Stimulated activated naive CD8-positive, alpha-beta T cell treated with anti-CD3 and anti-CD28 coated beads, Interleukin-15, amount 100 ng/mL, for 72 hours (primary cell): ENCODE results near the gene H19.

ENCODE experiments used
- ATAC-seq: fragments of 150-1000 bp; cut with Tn5 transposase; 2 replicates; pipeline ENCODE4 v1.10.0; 2021; ENCODE audit warnings: mild to moderate bottlenecking, moderate library complexity
- DNase-seq, 2 donors: peaks; one replicate each; pipeline ENCODE4 v3.0.0; 2021 to 2022
- H3K27ac Mint-ChIP-seq, 2 donors: one replicate each; pipeline ENCODE4 v1.8.0; 2022; ENCODE audit warnings: mild to moderate bottlenecking in 2 of 2, mixed read lengths in 2 of 2, moderate library complexity in 2 of 2
- H3K27me3 Mint-ChIP-seq: one replicate; pipeline ENCODE4 v1.8.0; 2022; ENCODE audit warnings: mixed read lengths
- H3K4me1 Mint-ChIP-seq: one replicate; pipeline ENCODE4 v1.8.0; 2022; ENCODE audit warnings: mild to moderate bottlenecking, mixed read lengths
- H3K4me3 Mint-ChIP-seq, 2 donors: one replicate each; pipeline ENCODE4 v1.8.0; 2022; ENCODE audit warnings: mild to moderate bottlenecking in 2 of 2, mixed read lengths in 2 of 2, moderate library complexity in 1 of 2
- H3K9me3 Mint-ChIP-seq, 2 donors: one replicate each; pipeline ENCODE4 v1.8.0; 2022; ENCODE audit warnings: mixed read lengths in 2 of 2

Gene H19

DNA sequence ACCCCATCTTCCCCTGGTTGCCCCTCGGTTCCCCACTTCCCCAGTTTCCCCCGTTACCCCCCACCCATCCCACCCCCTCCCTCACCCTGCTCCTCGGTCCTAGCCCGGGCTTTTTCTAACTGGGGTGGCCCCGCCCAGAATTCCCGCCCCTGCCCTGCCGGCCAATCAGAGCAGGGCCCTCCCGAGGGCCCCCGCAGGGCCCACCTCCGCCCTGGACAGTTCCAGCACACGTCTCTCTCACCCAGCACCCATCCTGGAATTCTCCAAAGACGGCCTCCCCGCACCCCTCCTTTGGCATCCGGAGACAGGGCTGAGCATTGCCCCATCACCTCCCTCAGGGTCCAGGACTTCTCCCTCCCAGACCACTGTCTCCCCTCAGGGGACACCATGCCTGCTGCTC, at the start of gene H19:
H19 (minus strand) TSS at position 88 of the 400 bp plus-strand sequence.
- ATAC-seq (no peak), DNase-seq (no peak)
- Mint-ChIP-seq H3K27me3 (no peaks in the 10 kb centered on the region), H3K9me3 (no peaks in the 10 kb centered on the region), H3K27ac (no peak within 1 kb of the TSS), H3K4me3 (no peak within 1 kb of the TSS), H3K4me1 (no peaks in the 10 kb centered on the region)

DNA sequence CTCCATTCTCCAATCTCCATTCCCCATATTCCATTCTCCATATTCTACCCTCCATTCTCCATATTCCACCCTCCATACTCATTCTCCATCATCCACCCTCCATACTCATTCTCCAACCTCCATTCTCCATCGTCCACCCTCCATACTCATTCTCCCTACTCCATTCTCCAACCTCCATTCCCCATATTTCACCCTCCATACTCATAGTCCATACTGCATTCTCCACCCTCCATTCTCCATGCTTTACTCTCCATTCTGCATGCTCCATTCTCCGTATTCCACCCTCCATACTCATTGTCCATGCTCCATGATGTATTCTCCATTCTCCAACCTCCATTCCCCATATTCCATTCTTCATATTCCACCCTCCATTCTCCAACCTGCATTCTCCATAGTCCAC, 44.3 kb upstream of the H19 start:
- DNase-seq (no peak), ATAC-seq (no peak)
- Mint-ChIP-seq H3K9me3 (no peaks in the 10 kb centered on the region), H3K27me3 (no peaks in the 10 kb centered on the region), H3K4me3 (no peak overlapping the region), H3K27ac (no peak overlapping the region), H3K4me1 (no peaks in the 10 kb centered on the region)

DNA sequence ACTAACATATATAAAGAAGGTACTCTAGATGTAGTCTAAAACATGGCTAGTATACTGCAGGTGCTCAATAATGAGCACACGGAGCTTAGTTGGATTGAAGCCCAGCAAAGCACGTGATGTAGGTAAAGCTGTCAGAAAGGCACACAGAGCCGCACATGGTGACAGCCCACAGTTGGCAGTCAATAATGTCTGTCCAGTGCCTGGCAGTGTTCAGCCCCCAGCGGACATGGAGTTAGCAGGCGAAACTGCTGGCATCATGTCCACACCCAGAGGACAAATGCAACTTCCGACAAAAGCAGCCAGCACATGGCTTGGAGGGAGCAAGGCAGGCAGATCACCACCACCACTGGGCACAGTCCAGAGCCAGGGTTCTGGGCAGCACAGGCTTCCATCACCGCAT, 43.5 kb upstream of the H19 start:
- DNase-seq (no peak), ATAC-seq (no peak)
- Mint-ChIP-seq H3K27me3 (no peaks in the 10 kb centered on the region), H3K4me3 (no peak overlapping the region), H3K4me1 (no peaks in the 10 kb centered on the region), H3K27ac (no peak overlapping the region), H3K9me3 (no peaks in the 10 kb centered on the region)

DNA sequence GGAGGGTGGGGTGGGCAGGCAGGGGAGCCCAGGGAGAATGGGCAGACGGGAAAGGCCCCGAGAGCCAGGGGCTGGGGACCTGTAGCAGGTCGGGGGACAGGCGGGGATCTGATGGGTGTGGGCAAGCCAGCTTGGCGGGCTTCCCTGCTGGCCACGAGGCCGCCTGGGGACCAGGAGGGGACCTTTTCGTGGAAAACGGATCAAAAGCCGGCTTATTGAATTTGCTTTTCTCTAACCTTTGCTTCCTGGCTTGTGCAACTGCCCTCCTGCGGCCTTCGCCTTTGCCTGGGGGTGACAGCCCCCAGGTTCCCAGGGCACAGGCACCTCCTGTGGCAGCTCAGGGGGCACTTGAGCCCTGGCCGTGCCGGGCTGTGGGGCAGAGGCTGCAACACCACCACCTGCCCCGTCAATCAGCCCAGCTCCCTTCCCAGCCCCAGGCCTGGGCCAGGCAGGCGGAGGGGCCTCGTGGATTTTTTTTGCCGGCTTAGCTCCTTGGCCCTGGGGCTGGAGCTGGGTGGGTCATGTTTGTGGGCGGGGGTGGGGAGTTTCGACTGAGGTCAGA, 41.6 kb upstream of the H19 start:
- H3K9me3 Mint-ChIP-seq: no peaks in the 10 kb centered on the region
- no peak overlapping the region for H3K4me3 Mint-ChIP-seq
- DNase-seq (no peak), ATAC-seq (no peak)
- no peak overlapping the region for H3K27ac Mint-ChIP-seq
- no peaks in the 10 kb centered on the region for H3K4me1 Mint-ChIP-seq
- no peaks in the 10 kb centered on the region for H3K27me3 Mint-ChIP-seq

DNA sequence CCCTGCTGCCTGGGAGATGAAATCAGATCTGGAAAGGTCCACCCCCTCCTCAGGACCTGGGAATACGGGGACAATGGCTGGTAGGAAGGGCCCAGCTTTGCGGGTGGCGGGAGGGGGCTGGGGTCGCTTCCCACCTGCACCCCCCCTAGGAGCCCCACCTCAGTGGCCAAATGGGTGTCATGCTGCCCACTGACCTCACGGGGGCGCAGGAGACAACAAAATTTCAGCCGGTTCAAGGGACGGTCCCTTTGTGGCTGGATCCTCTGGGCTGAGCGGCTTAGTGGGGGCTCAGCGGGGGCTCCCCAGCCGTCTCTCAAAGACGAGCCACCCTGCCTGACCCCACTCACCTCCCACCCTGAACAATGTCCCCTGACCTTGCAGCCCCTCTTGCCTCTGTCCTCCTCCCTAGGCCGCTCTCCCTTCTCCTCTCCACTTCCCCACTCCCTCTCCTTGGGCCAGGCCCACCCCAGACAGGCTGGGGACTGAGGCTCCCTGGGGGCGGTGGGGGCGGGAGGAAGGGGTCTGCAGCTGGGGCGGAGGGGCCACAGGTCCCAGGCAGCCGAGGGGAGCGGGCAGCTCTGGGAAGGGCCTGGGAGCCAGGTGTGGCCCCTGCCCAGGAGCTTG, 39.3 kb upstream of the H19 start:
- Mint-ChIP-seq H3K4me3 (no peak overlapping the region), H3K27ac (no peak overlapping the region), H3K27me3 (no peaks in the 10 kb centered on the region), H3K4me1 (no peaks in the 10 kb centered on the region), H3K9me3 (no peaks in the 10 kb centered on the region)
- no peak for DNase-seq
- peak; percentile 50 for ATAC-seq

DNA sequence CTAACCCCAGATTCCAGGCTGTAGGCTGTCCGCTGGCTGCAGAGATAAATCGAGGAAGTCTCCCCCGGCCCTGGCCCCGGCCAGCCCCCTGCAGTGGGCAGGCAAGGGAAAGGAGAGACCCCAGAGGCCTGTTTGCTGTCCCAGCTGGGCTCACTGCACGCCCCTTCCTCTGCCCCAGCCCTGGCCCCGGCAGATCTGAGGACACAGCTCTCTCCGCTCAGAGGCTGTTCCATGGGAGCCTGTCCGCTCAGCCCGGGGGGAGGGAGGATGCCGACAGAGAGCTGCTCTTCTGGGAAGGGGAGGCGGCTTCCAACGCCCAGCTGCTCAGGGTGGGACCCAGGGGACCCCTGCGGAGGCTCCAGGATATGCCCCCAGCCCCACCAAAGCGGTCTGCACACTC, 37.7 kb upstream of the H19 start:
- ATAC-seq (no peak), DNase-seq (no peak)
- H3K4me1 Mint-ChIP-seq: no peaks in the 10 kb centered on the region
- H3K27ac Mint-ChIP-seq: no peak overlapping the region
- H3K27me3 Mint-ChIP-seq: no peaks in the 10 kb centered on the region
- H3K9me3 Mint-ChIP-seq: no peaks in the 10 kb centered on the region
- no peak overlapping the region for H3K4me3 Mint-ChIP-seq

DNA sequence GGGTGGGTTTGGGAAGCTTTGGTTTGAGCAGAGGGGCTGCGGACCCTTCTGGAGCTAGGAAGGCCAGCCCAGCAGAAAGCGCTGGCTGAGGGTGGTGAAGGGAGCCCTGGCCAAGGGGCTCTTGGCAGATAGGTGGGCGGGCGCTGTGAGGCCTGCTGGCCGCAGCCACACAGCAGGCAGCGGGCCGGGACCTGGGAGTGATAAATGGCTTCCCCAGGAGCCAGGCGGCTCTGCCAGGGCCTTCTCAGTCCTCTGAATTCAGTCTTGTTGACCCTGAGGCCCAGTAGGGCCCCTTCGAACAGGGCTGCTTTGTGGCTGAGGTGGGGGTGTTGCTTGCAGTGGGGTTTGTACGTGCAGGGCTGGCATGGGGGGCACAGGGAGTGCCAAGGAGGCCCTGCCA, 33.4 kb upstream of the H19 start:
- H3K4me3 Mint-ChIP-seq: no peak overlapping the region
- H3K4me1 Mint-ChIP-seq: no peaks in the 10 kb centered on the region
- DNase-seq: no peak
- no peaks in the 10 kb centered on the region for H3K9me3 Mint-ChIP-seq
- no peak for ATAC-seq
- H3K27ac Mint-ChIP-seq: no peak overlapping the region
- H3K27me3 Mint-ChIP-seq: no peaks in the 10 kb centered on the region

DNA sequence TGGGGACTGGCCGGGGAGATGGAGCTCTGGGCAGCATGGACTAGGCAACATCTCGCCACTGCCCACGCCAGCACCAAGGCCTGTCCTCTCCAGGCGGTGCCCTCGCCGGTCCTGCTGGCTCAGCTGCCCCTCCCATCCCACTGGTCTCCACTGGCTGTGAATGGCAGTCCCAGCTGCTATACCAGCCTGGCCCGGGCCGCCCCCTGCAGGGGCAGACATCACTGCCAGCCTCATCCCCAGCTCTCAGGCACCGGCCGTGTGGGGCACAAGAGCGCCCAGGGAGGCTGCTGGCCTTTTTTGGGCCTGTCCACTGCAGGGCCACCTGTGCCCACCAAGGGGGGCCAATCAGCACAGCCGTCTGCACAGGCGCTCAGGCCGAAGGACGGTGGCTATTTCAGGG, 30.1 kb upstream of the H19 start:
- H3K27ac Mint-ChIP-seq: no peak overlapping the region
- no peaks in the 10 kb centered on the region for H3K27me3 Mint-ChIP-seq
- H3K4me1 Mint-ChIP-seq: no peaks in the 10 kb centered on the region
- DNase-seq (no peak), ATAC-seq (no peak)
- no peak overlapping the region for H3K4me3 Mint-ChIP-seq
- H3K9me3 Mint-ChIP-seq: no peaks in the 10 kb centered on the region

DNA sequence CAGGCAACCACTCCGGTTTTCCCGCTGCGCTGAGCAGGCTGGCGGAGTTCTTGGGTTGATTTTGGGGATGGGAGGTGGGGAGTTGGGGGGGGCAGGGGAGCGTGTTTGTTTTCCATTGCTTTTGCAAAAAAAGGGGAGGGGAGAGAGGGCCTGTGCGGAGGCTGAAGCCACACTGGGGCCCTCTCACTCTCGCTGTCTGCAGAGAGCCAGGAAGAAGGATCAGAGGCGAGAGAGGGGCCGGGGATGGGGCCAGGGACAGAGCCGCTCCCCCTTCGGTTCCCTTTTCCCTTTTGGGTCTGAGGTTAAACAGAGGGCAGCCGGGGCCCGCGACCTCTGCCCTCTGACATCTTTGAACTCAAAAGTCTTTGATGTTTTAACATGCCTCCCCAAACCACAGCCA, 17.4 kb upstream of the H19 start:
- Mint-ChIP-seq H3K27ac (no peak overlapping the region), H3K4me1 (no peaks in the 10 kb centered on the region), H3K9me3 (no peaks in the 10 kb centered on the region), H3K27me3 (no peaks in the 10 kb centered on the region), H3K4me3 (no peak overlapping the region)
- DNase-seq (no peak), ATAC-seq (no peak)

DNA sequence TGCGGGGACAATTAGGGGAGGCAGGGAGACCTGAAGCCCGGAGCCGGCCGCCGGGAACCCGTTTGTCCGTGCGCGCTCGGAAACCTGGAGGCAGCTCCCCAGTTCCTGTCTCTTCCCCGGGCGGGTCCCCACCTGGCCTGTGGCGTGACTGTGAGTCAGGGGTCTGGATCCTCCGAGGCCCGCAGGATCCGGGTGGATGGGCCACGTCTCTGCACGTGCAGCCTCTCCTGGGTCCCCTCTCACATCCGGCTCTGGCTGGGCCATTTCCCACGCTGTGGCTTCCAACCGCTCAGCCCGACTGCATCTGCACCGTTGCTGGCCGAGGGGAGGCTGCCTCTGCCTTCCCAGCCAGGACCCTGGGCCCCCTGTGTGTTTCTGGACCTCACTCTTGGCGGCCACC, 14.8 kb upstream of the H19 start:
- no peaks in the 10 kb centered on the region for H3K4me1 Mint-ChIP-seq
- no peak overlapping the region for H3K4me3 Mint-ChIP-seq
- ATAC-seq (no peak), DNase-seq (no peak)
- no peak overlapping the region for H3K27ac Mint-ChIP-seq
- H3K27me3 Mint-ChIP-seq: no peaks in the 10 kb centered on the region
- no peaks in the 10 kb centered on the region for H3K9me3 Mint-ChIP-seq

DNA sequence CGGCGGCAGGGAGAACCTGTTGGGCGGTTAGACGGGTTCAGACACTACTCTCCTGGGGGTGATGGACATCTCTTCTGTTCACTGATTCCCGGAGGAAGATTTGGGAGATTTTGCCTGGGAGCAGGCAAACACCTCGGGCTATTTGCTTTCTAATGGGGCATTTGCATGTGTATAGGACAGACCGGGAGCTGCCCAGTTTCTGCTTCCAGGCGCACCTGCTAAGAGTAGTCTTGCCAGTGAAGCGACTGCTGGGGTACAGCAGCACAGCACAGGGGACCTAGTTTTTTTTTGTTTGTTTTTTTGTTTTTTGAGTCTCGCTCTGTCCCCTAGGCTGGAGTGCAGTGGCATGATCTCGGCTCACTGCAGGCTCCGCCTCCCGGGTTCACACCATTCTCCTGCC, 6.8 kb upstream of the H19 start:
- H3K27me3 Mint-ChIP-seq: no peaks in the 10 kb centered on the region
- no peak overlapping the region for H3K4me3 Mint-ChIP-seq
- no peaks in the 10 kb centered on the region for H3K9me3 Mint-ChIP-seq
- H3K4me1 Mint-ChIP-seq: no peaks in the 10 kb centered on the region
- no peak overlapping the region for H3K27ac Mint-ChIP-seq
- no peak for ATAC-seq
- DNase-seq: no peak

DNA sequence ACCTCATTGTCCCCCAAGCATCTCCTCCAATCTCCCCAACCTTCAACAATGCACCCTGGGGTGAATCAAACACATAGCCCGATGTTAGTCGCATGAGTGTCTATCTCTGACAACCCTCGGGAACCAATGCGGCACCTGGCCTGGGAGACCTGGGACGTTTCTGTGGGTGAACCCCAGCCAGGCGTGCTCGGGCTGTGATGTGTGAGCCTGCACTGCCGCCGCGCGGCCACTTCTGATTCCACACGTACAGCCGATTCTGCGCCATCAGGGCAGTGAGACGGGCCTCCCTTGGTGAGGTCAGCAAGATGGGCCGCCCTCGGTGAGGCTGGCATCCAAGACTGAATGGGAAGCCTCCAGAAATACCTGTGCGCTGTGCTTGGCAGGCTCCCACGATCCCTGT, 5.2 kb upstream of the H19 start:
- no peak for DNase-seq
- Mint-ChIP-seq H3K27me3 (no peaks in the 10 kb centered on the region), H3K9me3 (no peaks in the 10 kb centered on the region)

DNA sequence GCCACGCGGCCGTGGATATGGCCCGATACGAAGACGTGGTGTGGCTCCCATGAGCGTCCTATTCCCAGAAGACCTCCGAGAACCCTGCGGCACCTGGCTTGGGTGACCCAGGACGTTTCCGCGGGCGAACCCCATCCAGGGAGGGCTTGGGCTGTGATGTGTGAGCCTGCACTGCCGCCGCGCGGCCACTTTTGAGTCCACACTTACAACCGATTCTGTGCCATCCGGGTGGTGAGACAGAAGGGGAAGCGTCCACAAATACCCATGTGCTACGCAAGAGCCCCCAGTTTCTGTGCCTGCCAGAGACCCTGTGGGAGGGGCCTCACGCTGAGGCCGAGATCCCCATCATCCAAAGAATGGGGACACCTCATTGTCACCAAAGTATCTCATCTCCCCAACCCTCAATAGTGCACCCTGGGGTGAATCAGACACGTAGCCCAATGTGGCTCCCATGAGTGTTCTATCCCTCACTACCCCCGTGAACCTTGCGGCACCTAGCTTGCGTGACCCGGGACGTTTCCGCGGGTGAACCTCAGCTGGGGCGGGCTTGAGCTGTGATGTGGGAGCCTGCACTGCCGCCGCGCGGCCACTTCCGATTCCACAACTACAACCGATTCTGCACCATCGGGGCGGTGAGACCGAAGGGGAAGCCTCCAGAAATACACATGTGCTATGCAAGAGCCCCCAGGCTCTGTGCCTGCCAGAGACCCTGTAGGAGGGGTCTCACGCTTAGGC, 4.6 kb upstream of the H19 start:
- Mint-ChIP-seq H3K4me3 (no peak overlapping the region), H3K27ac (no peak overlapping the region), H3K4me1 (no peaks in the 10 kb centered on the region), H3K27me3 (no peaks in the 10 kb centered on the region), H3K9me3 (no peaks in the 10 kb centered on the region)
- ATAC-seq (peak; percentile 55), DNase-seq (no peak)

More for the DNA sequence above, 5.2 kb upstream of the H19 start:
- H3K4me1 Mint-ChIP-seq: no peaks in the 10 kb centered on the region
- no peak overlapping the region for H3K4me3 Mint-ChIP-seq
- ATAC-seq: peak; percentile 81
- H3K27ac Mint-ChIP-seq: no peak overlapping the region

DNA sequence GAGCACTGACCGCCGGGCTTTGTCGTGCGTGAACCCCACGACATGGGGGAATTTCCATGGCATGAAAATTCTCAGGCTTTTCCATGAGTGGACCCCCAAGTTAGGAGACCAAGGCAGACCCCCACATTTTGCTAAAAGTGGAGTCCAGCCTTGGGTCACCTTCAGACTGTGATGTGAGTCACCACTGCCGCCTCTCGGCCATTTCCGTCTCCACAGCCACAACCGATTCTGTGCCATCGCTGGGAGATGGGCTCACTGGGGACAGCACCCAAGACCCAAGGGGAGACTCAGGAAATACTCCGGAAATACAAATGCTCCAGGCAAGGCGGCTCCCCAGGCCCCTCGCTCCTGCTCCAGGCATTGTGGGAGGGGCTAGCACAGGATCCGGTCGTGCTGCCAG, 1.2 kb upstream of the H19 start:
- no peaks in the 10 kb centered on the region for H3K9me3 Mint-ChIP-seq
- no peak overlapping the region for H3K27ac Mint-ChIP-seq
- H3K4me1 Mint-ChIP-seq: no peaks in the 10 kb centered on the region
- DNase-seq (no peak), ATAC-seq (no peak)
- H3K27me3 Mint-ChIP-seq: no peaks in the 10 kb centered on the region
- H3K4me3 Mint-ChIP-seq: no peak overlapping the region

DNA sequence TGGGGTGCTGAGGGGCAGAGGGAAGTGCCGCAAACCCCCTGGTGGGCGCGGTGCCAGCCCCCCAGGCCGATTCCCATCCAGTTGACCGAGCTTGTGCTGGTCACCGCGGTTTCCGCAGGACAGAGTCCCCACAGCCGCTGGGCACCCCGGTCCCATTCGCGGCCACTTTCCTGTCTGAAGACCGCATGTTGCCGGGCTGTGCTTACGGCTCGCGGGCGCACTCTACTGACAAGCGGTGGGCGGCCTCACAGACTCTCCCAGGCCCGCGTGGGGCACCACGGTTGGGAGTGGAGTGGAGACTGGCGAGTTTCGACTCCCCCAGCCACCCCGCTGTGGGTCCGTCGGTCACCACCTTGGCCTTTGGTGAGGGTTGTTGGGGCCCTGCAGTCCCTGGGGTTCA, 648 bp upstream of the H19 start:
- no peaks in the 10 kb centered on the region for H3K4me1 Mint-ChIP-seq
- H3K27me3 Mint-ChIP-seq: no peaks in the 10 kb centered on the region
- ATAC-seq (peak; percentile 40), DNase-seq (no peak)
- H3K4me3 Mint-ChIP-seq: no peak overlapping the region
- H3K9me3 Mint-ChIP-seq: no peaks in the 10 kb centered on the region
- no peak overlapping the region for H3K27ac Mint-ChIP-seq

DNA sequence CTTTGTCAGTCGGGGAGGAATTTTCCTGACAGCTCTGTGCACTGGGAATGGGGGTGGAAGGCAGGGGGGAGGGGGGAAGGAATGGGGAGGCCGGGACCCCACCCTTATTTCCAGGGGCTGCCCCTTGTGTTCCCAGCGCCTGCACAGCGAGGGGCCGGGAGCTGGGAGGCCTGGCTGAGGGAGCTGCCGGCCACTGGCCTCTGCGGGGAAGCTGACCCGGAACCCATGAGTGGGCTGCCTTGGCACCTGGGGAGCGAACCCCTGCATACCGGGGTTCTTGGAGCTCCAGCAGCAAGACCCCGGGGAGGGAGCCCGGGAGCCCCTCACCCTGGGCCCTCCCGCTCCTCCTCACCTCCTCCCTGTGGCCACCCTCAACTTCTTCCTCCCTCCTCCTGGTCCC, 3.5 kb downstream of the H19 start:
- ATAC-seq: no peak
- no peaks in the 10 kb centered on the region for H3K9me3 Mint-ChIP-seq
- DNase-seq: no peak
- H3K4me1 Mint-ChIP-seq: peaks cover 5% of the 10 kb centered on the region
- no peak overlapping the region for H3K27ac Mint-ChIP-seq
- no peaks in the 10 kb centered on the region for H3K27me3 Mint-ChIP-seq
- H3K4me3 Mint-ChIP-seq: no peak overlapping the region

DNA sequence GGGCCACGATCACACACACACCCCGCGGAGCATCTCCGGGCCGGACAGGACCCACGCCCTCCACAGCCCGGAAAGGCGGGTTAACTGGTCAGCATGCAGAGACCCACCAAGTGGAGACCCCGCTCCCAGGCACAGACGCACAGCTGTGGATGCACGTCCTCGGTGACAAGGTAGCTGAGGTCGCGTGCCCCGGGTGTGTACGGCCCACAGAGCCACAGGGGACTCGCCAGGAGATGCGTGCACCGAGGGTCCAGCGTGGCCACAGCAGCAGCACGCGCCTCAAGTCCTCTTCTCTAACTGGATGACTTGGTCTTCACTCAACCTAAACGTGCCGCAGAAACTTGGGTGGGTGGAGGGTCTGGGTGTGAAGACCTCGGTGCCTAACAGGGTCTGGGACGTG, 5.5 kb downstream of the H19 start:
- Mint-ChIP-seq H3K27ac (no peak overlapping the region), H3K9me3 (no peaks in the 10 kb centered on the region), H3K4me1 (peaks cover 5% of the 10 kb centered on the region), H3K27me3 (no peaks in the 10 kb centered on the region), H3K4me3 (no peak overlapping the region)
- ATAC-seq (no peak), DNase-seq (no peak)
